Hepatocyte (in vitro differentiated cells): Measurements from ENCODE around the gene PPM1B.

Experiments used
- CTCF ChIP-seq: fragments of 200-600 bp; sonication (generic); IDR thresholded peaks from 2 replicates; pipeline ENCODE4 v1.5.1; 2016; ENCODE audit warnings: antibody characterized with exemption, mild to moderate bottlenecking; ENCODE audit not compliant: poor library complexity
- EZH2phosphoT487 ChIP-seq: fragments of 200-600 bp; sonication (generic); IDR thresholded peaks from one replicate; pipeline ENCODE4 v1.6.1; 2018; ENCODE audit warnings: antibody characterized with exemption, mild to moderate bottlenecking, low read depth, moderate library complexity; ENCODE audit not compliant: unreplicated experiment, severe bottlenecking

DNA sequence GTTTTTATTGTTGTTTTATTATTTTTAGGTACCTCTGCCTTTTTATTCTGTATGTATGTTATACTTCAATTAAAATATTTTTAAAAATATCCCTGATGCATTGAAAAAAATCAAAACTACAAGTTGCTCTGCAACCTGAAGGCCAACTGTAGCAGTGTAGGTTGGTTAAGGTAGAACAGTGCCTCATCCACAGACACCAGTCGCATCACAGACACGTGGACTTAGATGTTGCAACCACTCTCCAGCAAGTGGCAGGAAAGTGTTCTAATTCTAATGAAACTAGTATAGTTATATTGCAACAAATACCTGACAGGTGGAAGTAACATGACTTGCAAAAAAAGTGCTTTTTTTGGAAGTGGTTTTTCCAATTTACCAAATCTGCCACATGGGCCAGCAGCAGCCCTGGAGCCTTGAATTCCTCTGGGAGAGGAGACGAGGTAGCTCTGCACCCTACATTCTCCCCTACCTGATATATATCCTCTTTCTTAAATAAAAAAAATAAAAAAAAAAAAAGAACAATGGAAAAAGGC, 78.2 kb downstream of the PPM1B start:
- no peak for TF ChIP-seq CTCF
- no peak for TF ChIP-seq EZH2phosphoT487
